ENCODE results near the gene SNCG.

- TF ChIP-seq EZH2 (IDR thresholded peaks at IDR 0.05; ENCODE audit: borderline replicate concordance, insufficient read depth, low read depth, low read length, poor library complexity, severe bottlenecking) (no peak), CTCF (IDR thresholded peaks at IDR 0.05) (no peak)
Measured at GRCh38 chr10:86969421-86970041, 11.1 kb downstream of the SNCG start.

All from B cell (primary cell).